Small intestine (tissue), 7 donors: ENCODE measurements around the gene ADAM22. TPM values are rescaled to one million over a fixed set of nuclear protein-coding genes. Genes with fewer than 3 reads are reported as not detected.

Experiments
- DNase-seq, 2 donors: peaks; one replicate each; pipeline versions ENCODE4 v3.0.0 to v3.0.0-alpha.2; 2013
- FAIRE-seq: peaks from 2 replicates; lab custom pipeline; 2012; peaks lifted over from hg19 to GRCh38; lab: Jason Lieb, UNC
- H3K27ac ChIP-seq, 3 donors: one replicate each; pipeline ENCODE4 v1.5.1; 2013; ENCODE audit warnings: low read length in 2 of 3, mild to moderate bottlenecking in 2 of 3, control low read depth in 1 of 3, inconsistent platforms in 1 of 3, low read depth in 1 of 3, moderate library complexity in 1 of 3
- H3K27me3 ChIP-seq, 3 donors: one replicate each; pipeline ENCODE4 v1.6.1; 2013; ENCODE audit warnings: low read length in 3 of 3, inconsistent platforms in 1 of 3; ENCODE audit not compliant: control insufficient read depth in 3 of 3, insufficient read depth in 3 of 3
- H3K36me3 ChIP-seq, 3 donors: one replicate each; pipeline ENCODE4 v1.6.1; 2013; ENCODE audit warnings: low read length in 3 of 3, inconsistent platforms in 1 of 3, low read depth in 1 of 3, mild to moderate bottlenecking in 1 of 3, moderate library complexity in 1 of 3; ENCODE audit not compliant: control insufficient read depth in 3 of 3, insufficient read depth in 2 of 3
- H3K4me1 ChIP-seq, 3 donors: one replicate each; pipeline ENCODE4 v1.6.1; 2013; ENCODE audit warnings: low read length in 2 of 3, inconsistent platforms in 1 of 3, low read depth in 1 of 3, mild to moderate bottlenecking in 1 of 3, moderate library complexity in 1 of 3; ENCODE audit not compliant: control insufficient read depth in 3 of 3, insufficient read depth in 2 of 3
- H3K4me3 ChIP-seq, 3 donors: one replicate each; pipeline ENCODE4 v1.5.1; 2013; ENCODE audit warnings: low read length in 3 of 3, control low read depth in 1 of 3, inconsistent platforms in 1 of 3, low read depth in 1 of 3, mild to moderate bottlenecking in 1 of 3, moderate library complexity in 1 of 3
- H3K9me3 ChIP-seq, 2 donors: one replicate each; pipeline ENCODE4 v1.6.1; 2013; ENCODE audit warnings: low read depth in 1 of 2, low read length in 1 of 2; ENCODE audit not compliant: control insufficient read depth in 2 of 2, insufficient read depth in 1 of 2
- WGBS, 3 donors: extraction: QIAGEN DNeasy Blood & Tissue Kit; methylation state at CpG; one replicate each; pipeline ENCODE4 v1.1.7; 2013; 5-methylcytosine and 5-hydroxymethylcytosine counted together
- polyA plus RNA-seq, 4 donors: library from polyadenylated mRNA; stranded (reverse) in 3 of 4; unstranded in 1 of 4; fragments of 200-250 nt in 3 of 4; fragments of 120-200 nt in 1 of 4; gene quantifications; one replicate each; pipeline versions ENCODE4 v1.2.1 to v1.2.3, GENCODE V29; 2013
- donor health status: healthy with polysubstance abuse.
- donor health status: control.
- donor health status: control.
- donor health status: Bipolar disorder and iron deficiency.
- donor health status: healthy.

ADAM22 gene
- polyA plus RNA-seq, 4 donors = 0.94 to 7.6 TPM; not detected in 2

GRCh38 chr7:88109612-88110011, 175.6 kb downstream of the ADAM22 start:
- H3K36me3 ChIP-seq = no peaks in the 10 kb centered on the region
- H3K27me3 ChIP-seq = no peaks in the 10 kb centered on the region
- WGBS, 3 donors = 69 to 87% (median 84%) methylated on average over 3 of the region's 3 CpGs
- no peak overlapping the region for H3K4me3 ChIP-seq
- H3K4me1 ChIP-seq = no peaks in the 10 kb centered on the region
- FAIRE-seq (no peak), DNase-seq (no peak)
- no peaks in the 10 kb centered on the region for H3K9me3 ChIP-seq
- no peak overlapping the region for H3K27ac ChIP-seq

GRCh38 chr7:88111140-88111743, 177.2 kb downstream of the ADAM22 start:
- DNase-seq (peak; percentile 36 to 45), FAIRE-seq (peak; percentile 10)
- Histone ChIP-seq H3K4me3 (no peak overlapping the region), H3K4me1 (peaks cover 0 to 5% (median 0%) of the 10 kb centered on the region in 3 donors), H3K9me3 (no peaks in the 10 kb centered on the region), H3K27ac (no peak overlapping the region), H3K36me3 (no peaks in the 10 kb centered on the region), H3K27me3 (no peaks in the 10 kb centered on the region)
- WGBS, 3 donors = 21 to 23% (median 22%) methylated on average over 4 of the region's 4 CpGs

- Histone ChIP-seq H3K36me3 (no peaks in the 10 kb centered on the region), H3K4me3 (no peak overlapping the region), H3K9me3 (no peaks in the 10 kb centered on the region), H3K27ac (no peak overlapping the region), H3K27me3 (no peaks in the 10 kb centered on the region), H3K4me1 (peaks cover 0 to 5% (median 0%) of the 10 kb centered on the region in 3 donors)
- DNase-seq (no peak), FAIRE-seq (no peak)
- 48 to 55% (median 52%) methylated on average over 2 of the region's 2 CpGs for WGBS, 3 donors
These were observed 178.0 kb downstream of the ADAM22 start for GRCh38 chr7:88111954-88112471.

GRCh38 chr7:88115258-88115796, 181.3 kb downstream of the ADAM22 start:
- no peak for FAIRE-seq
- H3K27me3 ChIP-seq = no peaks in the 10 kb centered on the region

GRCh38 chr7:88115816-88116215, 181.8 kb downstream of the ADAM22 start:
- Histone ChIP-seq H3K9me3 (no peaks in the 10 kb centered on the region), H3K36me3 (no peaks in the 10 kb centered on the region), H3K4me1 (peaks cover 0 to 5% (median 0%) of the 10 kb centered on the region in 3 donors), H3K27me3 (no peaks in the 10 kb centered on the region), H3K27ac (no peak overlapping the region), H3K4me3 (no peak overlapping the region)
- FAIRE-seq (no peak), DNase-seq (no peak)
- 85 to 90% (median 86%) methylated on average over 2 of the region's 2 CpGs for WGBS, 3 donors

More at GRCh38 chr7:88115258-88115796, 181.3 kb downstream of the ADAM22 start:
- H3K4me1 ChIP-seq = peaks cover 0 to 5% (median 0%) of the 10 kb centered on the region in 3 donors
- no peak overlapping the region for H3K4me3 ChIP-seq
- H3K36me3 ChIP-seq = no peaks in the 10 kb centered on the region
- no peak overlapping the region for H3K27ac ChIP-seq
- DNase-seq = no peak
- no peaks in the 10 kb centered on the region for H3K9me3 ChIP-seq

- Histone ChIP-seq H3K36me3 (no peaks in the 10 kb centered on the region), H3K27me3 (no peaks in the 10 kb centered on the region), H3K9me3 (no peaks in the 10 kb centered on the region), H3K27ac (no peak overlapping the region), H3K4me1 (peaks cover 0 to 5% (median 0%) of the 10 kb centered on the region in 3 donors), H3K4me3 (no peak overlapping the region)
- no peak for FAIRE-seq
- 60 to 66% (median 61%) methylated on average over 1 of the region's 1 CpG for WGBS, 3 donors
- no peak for DNase-seq
These were observed 182.3 kb downstream of the ADAM22 start for GRCh38 chr7:88116235-88116795.

- no peak overlapping the region for H3K27ac ChIP-seq
- no peak overlapping the region for H3K4me3 ChIP-seq
- H3K9me3 ChIP-seq = no peaks in the 10 kb centered on the region
- no peaks in the 10 kb centered on the region for H3K27me3 ChIP-seq
- DNase-seq (peak in 1 of 2 donors; percentile 44), FAIRE-seq (no peak)
- H3K4me1 ChIP-seq = peaks cover 0 to 5% (median 0%) of the 10 kb centered on the region in 3 donors
- 41 to 57% (median 52%) methylated on average over 2 of the region's 2 CpGs for WGBS, 3 donors
- H3K36me3 ChIP-seq = no peaks in the 10 kb centered on the region
These were observed 183.3 kb downstream of the ADAM22 start for GRCh38 chr7:88117325-88117724.

- no peak for DNase-seq
- H3K4me3 ChIP-seq = no peak overlapping the region
- WGBS, 3 donors = 94 to 100% (median 94%) methylated on average over 2 of the region's 2 CpGs
These were observed 187.3 kb downstream of the ADAM22 start for GRCh38 chr7:88121335-88121734.

More at GRCh38 chr7:88121335-88121734, 187.3 kb downstream of the ADAM22 start:
- no peak for FAIRE-seq
- Histone ChIP-seq H3K4me1 (no peaks in the 10 kb centered on the region), H3K27ac (no peak overlapping the region), H3K27me3 (no peaks in the 10 kb centered on the region), H3K9me3 (no peaks in the 10 kb centered on the region), H3K36me3 (no peaks in the 10 kb centered on the region)
